ENCODE measurements around the gene GM2A.
"Not testable (repeated sequence)": the region's sequence is repeated elsewhere in the genome, so short reads cannot be mapped to it uniquely, and the experiment has no call there.

The GM2A gene

DNA sequence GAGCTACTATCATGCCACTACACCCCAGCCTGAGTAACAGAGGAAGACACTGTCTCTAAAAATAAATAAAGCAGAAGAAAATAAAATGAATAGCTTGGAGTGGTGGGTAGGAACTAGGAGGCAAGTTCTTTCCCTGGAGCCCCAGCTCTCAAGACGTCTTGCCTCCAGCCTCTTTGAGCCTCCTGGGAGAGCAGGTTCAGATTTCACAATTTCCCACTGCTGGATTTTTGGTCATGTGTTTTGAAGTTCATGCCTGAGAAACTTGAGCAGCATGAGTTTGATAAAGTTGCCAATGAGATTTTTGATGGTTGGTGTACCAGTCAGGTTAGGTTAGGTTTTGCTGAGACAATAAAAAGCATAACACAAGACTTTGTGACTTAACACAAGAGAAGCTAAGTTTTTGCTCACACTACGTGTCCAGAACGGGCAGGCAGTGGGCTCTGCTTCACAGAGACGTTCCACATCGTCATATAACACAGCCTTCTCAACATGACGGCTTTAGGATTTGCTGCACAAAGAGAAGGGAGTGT lies 25.0 kb upstream of the GM2A start:
- no peak for DNase-seq (ENCODE audit: low read depth in 2 of 2)

DNA sequence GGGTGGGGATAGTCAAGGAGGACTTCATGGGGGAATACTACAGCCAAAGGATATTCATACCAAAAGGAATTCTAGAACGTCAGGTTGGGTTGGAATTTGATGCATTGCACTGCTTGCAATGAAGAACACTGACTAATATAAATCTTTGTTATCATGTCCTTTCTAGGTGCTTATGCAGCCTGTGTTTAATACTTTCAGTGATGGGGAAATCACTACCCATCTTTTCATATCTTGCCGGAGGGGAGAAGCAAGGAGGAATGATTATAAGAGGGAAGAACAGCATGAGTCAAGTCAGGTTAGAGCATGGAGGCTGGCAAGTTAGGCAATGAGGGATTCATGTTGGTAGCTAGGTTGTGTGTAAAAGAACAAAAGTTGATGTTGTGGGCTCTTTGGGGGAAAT lies 24.0 kb upstream of the GM2A start:
- DNase-seq (ENCODE audit: low read depth in 2 of 2), result no peak

DNA sequence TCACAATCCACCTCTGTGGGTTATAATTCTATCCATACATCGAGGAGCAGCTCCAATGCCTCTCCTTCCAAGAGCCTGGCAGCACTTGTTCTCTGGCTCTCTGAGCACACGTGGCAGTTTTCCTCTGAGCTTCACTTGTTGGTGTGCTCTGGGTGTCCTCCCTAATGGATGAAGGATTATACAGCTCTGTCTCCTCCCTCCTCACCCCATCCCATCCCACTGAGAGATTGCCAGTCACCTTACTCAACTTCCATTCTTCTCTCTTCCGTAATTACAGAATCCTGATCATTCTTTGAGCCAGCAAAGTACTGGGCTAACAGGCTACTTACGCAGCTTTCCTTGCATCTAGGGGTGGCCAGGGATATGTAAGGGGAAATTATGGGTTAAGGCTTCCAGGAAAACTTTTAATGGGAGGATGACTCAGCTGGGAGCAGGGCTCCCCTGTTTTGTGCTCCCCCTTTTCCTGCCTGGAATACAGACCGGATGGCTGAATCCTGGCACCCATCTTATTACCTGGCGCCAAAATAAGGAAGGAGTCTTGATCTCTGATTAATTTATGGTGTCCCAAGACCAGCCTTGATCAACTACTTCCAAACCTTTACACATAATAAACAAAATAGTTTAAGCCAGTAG lies 22.8 kb upstream of the GM2A start:
- no peak for DNase-seq (ENCODE audit: low read depth in 2 of 2)

DNA sequence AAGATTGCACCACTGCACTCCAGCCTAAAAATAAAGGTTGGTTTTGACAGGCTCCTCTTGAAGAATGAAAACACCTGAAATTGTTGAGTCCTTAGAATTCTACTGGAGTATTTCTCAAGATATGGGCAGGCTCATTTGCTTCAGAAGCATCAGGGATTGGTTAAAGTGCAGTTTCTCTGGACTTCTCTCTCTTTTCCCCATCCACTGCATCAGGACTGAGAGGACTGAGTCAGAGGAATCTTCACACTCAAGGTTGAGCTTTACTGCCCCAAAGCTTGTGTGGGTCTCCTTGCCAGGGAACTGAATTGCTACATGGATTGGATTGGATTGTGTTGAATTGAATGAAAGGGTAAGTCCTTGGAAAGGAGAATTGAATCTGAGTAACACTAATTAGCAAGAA lies 21.6 kb upstream of the GM2A start:
- DNase-seq (ENCODE audit: low read depth in 2 of 2), result no peak

DNA sequence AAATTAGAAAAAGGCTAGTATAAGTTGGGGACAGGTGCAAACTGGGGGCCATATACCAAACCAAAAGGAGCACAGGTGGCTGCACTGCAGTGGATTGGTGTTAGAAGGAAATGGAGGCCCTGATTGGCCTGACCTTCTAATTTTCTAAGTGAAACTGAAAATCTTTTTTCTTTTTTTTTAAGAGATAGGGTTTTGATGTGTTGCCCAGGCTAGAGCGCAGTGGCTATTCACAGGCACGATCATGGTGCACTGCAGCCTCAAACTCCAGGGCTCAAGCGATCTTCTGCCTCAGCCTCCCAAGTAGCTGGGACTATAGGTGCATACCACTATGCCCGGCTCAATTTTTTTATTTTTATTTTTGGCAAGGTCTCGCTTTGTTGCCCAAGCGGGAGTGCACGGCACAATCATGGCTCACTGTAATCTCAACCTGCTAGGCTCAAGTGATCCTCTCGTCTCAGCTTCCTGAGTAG lies 19.3 kb upstream of the GM2A start:
- no peak for DNase-seq (ENCODE audit: low read depth in 2 of 2)

DNA sequence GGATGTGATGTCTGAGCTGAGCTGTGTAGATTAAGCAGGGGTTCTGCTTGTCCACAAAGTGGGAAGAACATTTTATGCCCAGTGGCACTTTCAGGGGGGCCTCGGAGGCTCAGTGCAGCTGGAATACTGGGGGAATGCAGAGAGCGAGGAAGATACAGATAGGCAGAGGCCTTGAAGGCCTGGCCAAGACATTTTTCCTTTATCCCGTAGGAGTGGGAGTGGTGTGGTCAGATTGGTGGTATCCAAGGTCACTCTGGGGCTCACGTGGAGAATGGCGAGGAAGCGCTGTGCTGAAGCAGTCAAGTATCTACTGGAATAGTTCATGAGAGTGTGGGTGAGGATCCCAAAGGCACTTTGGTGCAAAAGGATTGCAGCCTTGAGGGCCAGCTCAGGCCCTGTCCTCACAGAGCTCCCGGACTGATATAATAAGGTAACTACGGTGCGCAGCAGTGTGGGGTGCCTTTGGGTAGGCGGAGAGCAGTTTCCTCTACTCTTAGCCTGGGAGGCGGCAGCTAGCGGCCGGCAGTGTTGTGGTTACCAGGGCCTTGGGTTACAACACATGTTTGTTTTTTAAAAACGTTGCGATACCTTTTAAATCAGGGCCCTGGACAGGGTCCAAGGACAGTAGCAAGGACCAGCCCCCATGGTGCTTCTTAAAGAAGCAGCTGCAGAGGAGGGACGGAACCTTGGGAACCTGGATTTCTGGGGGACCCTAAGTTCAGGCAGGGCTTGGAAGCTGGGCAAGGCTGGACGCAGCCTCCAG lies 18.3 kb upstream of the GM2A start:
- peak in 1 of 2 donors; percentile 27 for DNase-seq (ENCODE audit: low read depth in 2 of 2)

DNA sequence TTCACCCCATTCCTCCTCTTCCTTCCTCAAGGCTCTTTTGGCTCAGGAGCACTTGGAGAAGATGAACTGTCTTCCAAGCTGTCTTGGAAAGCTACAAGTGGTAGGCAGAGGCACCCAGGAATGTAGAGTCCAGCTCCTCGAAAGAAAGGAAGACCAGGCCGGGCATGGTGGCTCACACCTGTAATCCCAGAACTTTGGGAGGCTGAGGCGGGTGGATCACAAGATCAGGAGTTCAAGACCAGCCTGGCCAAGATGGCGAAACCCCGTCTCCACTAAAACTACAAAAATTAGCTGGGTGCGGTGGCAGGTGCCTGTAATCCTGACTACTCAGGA lies 17.8 kb upstream of the GM2A start:
- not testable (repeated sequence) for DNase-seq (ENCODE audit: low read depth in 2 of 2)

DNA sequence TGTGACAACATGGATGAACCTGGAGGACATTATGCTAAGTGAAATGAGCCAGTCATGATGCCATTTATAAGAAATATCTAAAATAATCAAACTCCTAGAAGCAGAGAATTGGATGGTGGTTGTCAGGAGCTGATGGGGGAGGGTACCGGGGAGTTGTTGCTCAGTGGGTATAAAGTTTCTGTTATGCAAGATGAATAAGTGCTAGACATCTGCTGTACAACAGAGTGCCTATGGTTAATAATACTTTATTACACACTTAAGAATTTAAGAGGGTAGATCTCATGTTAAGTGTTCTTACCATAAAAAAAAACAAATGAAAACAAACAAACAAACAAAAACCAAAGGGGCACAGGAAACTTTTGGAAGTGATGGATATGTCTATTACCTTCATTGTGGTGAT lies 16.1 kb upstream of the GM2A start:
- DNase-seq (ENCODE audit: low read depth in 2 of 2), result no peak

DNA sequence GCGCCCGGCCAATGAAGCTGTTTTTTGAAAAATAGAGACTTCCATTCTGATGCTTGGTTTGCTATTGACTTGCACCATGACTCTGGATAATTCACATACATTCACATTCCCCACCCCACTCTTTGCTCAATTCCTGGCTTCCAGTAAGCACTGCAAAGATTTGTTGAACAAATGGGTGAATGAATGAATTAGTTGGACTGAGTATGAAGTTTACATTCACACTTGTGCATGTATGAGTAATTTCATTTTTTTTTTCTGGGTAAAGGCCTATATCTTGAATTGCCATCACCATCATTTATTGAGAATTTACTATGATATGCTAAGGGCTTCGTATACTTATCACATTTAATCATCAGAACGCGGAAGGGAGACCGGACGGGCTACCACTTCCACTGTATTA lies 15.3 kb upstream of the GM2A start:
- no peak for DNase-seq (ENCODE audit: low read depth in 2 of 2)

DNA sequence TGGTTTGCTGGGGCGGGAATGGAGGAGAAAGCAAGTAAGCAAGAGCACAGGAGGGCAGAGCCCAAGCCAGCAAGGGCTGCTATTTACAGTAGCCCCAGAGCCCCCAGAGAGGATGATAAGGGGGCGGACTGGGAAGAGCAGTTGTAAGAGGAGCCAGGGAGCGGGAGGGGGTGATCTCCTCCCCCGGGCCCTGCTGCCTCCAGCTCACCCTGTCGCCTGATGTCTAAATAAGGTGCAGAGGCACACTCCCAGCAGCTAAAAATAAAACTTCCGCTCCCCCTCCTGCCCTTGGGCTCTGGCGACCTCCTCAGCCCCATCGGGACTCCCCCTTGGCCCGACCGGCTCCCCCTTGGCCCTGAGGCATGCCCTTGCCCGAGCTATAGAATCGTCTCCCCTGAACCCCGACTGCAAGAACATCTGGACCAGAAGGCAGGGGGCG lies 14.7 kb upstream of the GM2A start:
- DNase-seq (ENCODE audit: low read depth in 2 of 2), result no peak

DNA sequence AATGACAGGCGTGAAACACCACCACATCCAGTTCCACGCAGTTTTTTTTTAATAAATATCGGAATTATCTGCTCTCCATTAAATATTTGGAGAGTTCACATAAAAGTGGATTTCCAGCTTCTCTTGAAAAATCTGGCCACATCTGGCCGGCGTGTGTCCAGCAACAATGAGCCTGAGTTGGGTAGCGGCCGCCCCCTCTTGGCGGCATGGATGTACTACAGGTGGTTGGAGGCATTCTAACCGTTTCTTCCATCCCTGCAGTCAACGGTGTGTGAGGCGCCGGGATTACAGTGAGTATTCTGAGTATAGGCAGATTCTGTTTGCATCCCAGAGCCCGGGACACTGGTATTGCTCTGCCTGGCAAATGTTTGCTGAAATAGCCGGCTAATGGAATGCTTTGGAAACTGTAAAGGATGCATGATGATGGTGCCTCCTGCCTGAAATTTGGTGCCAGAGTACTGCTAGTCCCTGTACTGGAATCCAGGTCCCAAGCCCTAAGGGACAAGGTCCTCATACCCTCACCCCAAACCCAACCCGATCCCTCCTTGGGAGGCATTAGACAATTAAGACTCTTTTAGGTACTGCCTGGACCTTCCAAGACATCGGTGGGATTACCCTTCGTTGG lies 13.6 kb upstream of the GM2A start:
- peak in 1 of 2 donors; percentile 41 for DNase-seq (ENCODE audit: low read depth in 2 of 2)

DNA sequence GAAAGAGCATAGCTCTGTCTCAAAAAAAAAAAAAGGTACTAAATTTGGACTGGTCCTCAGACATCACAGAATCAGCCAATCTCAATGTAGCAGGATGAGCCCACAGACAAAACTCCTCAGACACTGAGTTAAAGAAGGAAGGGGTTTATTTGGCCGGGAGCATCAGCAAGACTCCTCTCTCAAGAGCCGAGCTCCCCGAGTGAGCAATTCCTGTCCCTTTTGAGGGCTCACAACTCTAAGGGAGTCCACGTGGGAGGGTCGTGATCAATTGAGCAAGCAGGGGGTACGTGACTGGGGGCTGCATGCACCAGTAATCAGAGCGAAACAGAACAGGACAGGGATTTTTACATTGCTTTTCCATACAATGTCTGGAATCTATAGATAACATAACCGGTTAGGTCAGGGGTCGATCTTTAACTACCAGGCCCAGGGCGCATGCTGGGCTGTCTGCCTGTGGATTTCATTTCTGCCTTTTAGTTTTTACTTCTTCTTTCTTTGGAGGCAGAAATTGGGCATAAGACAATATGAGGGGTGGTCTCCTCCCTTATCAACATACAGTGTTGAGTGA lies 12.6 kb upstream of the GM2A start:
- DNase-seq (ENCODE audit: low read depth in 2 of 2), result not testable (repeated sequence)

DNA sequence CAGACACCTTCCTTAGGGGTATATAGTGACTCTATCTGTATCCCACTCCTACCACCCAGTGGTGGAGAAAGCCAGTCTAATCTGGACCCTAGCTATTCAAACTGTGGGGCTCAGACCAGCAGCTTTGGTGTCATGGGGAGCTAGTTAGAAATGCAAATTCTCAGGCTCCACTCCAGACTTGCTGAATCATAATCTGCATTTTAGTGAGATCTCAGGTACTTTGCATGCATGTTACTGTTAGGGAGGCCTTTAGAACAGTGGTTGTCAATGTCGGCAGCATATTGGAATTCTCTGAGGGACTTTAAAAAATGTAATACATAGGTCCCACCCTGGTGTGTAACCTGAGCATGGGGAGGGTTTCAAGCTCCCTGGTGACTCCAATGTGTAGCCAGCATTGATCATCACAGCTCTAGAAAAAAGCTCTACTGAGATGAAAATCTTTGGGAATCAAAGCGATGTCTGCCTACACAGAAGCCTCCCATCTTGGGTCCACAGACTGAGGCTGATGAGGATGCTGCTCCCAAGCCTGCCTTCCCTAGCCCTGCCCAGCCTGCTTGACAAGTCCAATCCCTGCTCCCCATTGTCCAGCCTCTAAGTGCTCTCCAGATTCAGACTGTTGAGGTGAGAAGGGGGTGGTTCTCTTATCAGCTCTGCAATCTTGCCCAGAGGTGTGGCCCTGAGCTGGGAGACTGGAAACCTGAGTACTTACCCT lies 11.9 kb upstream of the GM2A start:
- no peak for DNase-seq (ENCODE audit: low read depth in 2 of 2)

DNA sequence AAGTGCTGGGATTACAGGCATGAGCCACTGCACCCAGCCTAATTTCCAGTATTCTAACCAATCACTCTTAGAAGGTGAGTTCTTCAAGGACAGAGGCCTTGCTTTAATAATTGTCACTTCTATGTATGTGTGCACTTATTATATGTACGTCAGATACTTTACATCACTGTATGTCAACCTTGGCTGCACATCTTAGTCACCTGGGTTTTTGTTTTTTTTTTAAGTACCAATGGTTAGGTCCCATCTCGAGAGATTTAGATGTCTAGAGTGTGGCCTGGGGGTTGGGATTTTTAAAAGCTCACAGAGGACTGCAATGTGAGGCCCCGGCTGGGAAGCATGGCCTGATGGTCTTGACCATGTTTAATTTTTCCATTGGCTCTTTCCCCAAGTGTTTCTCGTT lies 9.9 kb upstream of the GM2A start:
- no peak for DNase-seq (ENCODE audit: low read depth in 2 of 2)

DNA sequence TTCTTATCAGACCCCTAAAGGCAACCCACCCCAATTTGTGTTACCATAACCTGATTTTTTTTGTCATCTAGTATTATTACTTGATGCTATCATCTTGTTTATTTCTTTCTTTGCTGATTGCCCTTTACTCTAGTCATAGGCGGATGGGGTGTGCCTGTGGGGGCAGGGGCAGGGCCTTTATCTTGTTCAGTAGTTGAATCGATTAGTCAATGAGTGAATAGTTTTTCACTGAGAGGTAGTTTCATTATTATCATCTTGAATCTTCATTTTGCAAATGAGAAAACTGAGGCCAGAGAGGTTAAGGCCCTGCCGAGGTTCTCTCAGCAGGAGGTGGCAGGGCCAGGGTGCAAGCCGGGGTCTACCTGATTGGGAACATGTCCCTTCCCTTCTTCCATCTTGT lies 9.4 kb upstream of the GM2A start:
- no peak for DNase-seq (ENCODE audit: low read depth in 2 of 2)

DNA sequence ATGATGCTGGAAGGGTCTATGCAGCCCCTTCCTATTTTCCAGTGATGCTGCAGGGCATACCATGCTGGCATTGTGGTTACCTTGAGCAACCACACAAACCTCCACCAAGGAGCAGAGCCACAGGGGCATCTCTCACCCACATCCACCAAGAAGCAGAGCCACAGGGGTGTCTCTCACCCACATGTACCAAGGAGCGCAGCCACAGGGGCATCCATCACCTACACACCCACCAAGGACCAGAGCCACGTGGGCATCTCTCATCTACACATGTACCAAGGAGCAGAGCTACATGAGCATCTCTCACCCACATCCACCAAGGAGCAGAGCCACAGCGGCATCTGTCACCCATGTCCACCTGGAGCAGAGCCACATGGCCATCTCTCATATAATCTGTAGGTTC lies 8.8 kb upstream of the GM2A start:
- DNase-seq (ENCODE audit: low read depth in 2 of 2), result no peak

DNA sequence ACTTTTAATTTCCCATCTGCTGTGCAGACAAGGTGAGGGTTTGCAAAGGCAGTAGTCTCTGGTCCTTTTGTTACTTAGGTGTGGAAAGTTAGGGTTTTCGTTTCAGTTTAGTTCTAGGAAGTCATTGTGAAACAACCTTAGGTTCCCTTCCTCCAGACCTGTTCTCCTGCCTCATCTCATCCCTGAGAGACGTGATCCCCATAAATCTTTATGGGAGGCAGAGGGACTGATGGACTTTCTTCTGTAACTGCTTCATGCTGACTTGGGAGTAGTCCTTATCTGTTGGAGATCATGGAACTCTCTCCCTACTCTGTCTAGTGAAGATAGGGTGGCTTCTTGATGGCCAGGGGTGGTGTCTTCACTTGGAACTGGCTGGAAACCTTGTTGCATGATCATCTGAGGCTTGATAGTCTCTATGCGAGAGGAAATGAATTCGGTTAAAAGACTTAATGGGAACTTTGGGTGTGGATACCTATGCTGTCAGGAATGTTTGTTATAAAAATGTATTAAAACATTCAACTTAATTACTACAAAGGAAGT lies 7.2 kb upstream of the GM2A start:
- DNase-seq (ENCODE audit: low read depth in 2 of 2), result no peak

DNA sequence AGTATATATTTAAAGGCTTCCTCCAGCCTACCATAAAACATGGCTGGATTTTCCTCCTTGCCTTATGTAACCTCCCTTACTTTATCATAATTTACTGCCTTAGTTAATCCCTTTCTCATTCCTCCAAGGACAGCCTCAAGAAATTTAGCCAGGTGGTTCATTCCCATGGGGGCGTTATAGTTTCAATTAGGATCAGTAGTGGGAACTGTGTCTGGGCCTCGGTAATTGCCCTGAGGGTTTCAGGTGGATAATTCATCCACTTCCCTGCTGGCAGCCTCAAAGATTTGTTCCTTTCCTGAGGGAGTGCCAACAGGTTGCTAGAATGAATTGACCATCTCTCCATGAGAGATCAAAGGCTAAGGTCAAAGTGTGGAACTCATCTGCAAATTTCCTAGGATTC lies 4.3 kb upstream of the GM2A start:
- no peak for DNase-seq (ENCODE audit: low read depth in 2 of 2)

DNA sequence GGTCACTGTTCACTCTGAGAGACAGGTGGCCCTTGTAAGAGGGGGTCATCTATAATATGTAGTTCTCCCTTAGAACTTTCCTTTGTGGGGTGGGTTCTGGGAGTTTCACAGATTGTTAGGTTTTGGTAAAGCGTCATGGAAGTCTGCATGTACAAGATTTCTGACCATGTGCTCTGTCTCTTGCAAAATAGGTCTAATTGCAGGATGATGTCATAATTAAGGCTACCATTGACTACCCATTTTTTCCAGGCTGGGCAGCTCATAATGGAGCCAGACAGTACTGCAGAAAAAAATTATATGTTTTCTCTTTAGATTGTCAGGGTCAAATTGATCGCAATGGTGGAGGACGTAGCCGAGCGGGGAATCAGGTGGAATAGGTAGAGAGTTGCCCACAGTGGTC lies 3.7 kb upstream of the GM2A start:
- DNase-seq (ENCODE audit: low read depth in 2 of 2), result no peak

DNA sequence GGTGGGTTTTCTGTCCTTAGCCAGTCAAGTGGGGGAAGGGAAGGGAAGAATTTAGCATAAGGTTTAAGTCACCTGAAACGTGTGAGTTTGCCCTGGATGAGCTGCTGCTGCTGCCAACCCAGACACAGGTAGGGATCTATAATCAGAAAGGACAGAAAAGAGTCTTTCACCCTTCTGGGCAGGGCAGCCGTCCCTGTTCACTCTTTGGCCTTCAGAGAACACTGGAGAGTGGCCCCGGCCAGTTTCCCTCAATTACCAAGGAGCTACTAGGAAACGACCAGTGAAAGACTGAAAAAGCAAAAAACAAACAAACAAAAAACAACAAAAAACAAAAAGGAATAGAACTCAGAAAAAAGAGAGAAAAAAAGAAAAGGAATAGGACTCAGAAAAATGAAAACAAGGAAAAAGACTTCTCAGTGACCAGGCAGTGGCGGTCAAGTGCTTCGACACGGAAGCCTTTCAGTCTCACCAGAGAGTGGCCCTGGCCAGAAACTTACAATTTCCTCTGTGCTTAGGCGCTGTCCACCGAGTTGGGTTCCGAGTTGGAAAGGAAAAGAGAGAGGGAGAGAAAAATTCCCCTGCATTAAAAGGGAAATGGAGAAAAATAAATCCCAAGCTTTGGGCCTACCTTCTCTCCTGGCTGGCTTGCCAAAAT lies 2.5 kb upstream of the GM2A start:
- no peak for DNase-seq (ENCODE audit: low read depth in 2 of 2)

DNA sequence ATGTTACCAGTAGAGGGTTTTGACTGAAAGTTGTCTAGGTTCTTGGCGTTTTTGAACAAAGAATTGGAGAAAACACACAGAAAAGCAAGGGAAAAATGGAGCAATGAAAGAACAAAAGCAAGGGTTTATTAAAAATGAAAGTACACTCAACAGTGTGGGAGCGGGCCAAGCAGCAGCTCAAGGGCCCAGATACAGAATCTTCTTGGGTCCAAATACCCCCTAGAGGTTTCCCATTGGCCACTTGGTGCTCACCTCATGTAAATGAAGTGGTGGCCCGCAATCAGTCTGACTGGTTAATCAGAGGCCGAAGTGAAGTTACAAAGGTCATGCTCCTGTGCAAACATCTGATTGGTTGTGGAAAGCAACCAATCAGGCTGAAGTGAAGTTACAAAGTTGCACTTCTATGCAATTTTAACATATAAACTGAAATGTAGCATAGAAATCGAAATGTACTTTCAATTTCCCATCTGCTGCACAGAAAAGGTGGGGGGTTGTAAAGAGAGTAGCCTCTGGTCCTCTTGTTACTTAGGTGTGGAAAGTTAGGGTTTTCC lies 1.9 kb upstream of the GM2A start:
- no peak for DNase-seq (ENCODE audit: low read depth in 2 of 2)

Measured in stimulated activated CD8-positive, alpha-beta memory T cell treated with anti-CD3 and anti-CD28 coated beads, Interleukin-7, amount 100 ng/mL, for 4 hours (primary cell).